Activated B cell treated with CpG ODN at 0.5 μM for 24 hours (primary cell): Measurements from ENCODE around the gene CCDC93. TPM values are rescaled to one million over a fixed set of nuclear protein-coding genes. Genes with fewer than 3 reads are reported as not detected.
A peak's percentile ranks its signal among the peaks of the same experiment; 100 is the strongest.

ENCODE experiments used
- ATAC-seq: fragments of 200-7000 bp; cut with Tn5 transposase; one replicate; pipeline ENCODE4 v1.10.0; 2021; ENCODE audit warnings: low read depth, mild to moderate bottlenecking, moderate library complexity
- CTCF ChIA-PET: fragments of 350-600 bp; sonication (Branson Sonifier 250); formaldehyde crosslinking; loops from one replicate; lab custom pipeline; 2021; ENCODE audit warnings: antibody characterized with exemption; lab: Charles Lee
- POLR2A ChIA-PET: fragments of 350-600 bp; sonication (Branson Sonifier 250); formaldehyde crosslinking; loops from one replicate; lab custom pipeline; 2021; ENCODE audit warnings: antibody characterized with exemption; lab: Charles Lee
- DNase-seq: peaks from one replicate; pipeline ENCODE4 v3.0.0; 2022
- H3K27ac Mint-ChIP-seq: one replicate; pipeline ENCODE4 v1.8.0; 2020; ENCODE audit warnings: mixed read lengths
- H3K27me3 Mint-ChIP-seq: one replicate; pipeline ENCODE4 v1.8.0; 2021; ENCODE audit warnings: mixed read lengths
- H3K36me3 Mint-ChIP-seq: one replicate; pipeline ENCODE4 v1.8.0; 2021; ENCODE audit warnings: low read depth, mixed read lengths
- H3K4me1 Mint-ChIP-seq: one replicate; pipeline ENCODE4 v1.8.0; 2021; ENCODE audit warnings: mixed read lengths
- H3K4me3 Mint-ChIP-seq: one replicate; pipeline ENCODE4 v1.8.0; 2020; ENCODE audit warnings: mild to moderate bottlenecking, mixed read lengths
- H3K9me3 Mint-ChIP-seq: one replicate; pipeline ENCODE4 v1.8.0; 2020; ENCODE audit warnings: mixed read lengths
- CTCF ChIP-seq: fragments of 200-600 bp; IDR thresholded peaks from one replicate; pipeline ENCODE4 v1.8.0; 2022; ENCODE audit warnings: antibody characterized with exemption, mild to moderate bottlenecking
- intact Hi-C: fragments of 100-400 bp; cut with micrococcal nuclease; formaldehyde crosslinking; loops from one replicate; pipeline ENCODE4 v1.15.1; 2024
- total RNA-seq: library from RNA; stranded (reverse); gene quantifications from 2 replicates; pipeline ENCODE4 v1.2.3, GENCODE V29; 2022

CCDC93 gene
- total RNA-seq, 1 donor from 2014 or later: 38.8 TPM

DNA sequence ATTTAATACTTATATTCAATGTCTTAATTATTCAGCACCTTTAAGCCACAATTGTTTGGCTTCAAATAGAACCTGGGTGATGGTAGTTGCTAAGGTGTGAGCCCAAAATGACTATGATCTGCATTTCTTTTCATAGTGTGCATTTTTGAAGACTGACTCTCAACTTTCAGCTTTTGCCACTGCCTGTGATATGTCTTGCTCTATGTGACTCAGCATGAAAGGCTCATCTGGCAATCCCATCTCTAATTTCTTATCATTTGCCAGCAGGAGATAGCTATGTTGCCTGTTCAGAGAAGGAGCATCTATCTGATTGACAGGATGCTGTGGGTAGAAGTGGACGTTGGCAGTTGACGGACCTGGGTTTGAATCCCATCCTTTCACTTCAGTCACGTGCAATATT, 34.5 kb upstream of the CCDC93 start:
- ChIA-PET POLR2A (no interaction called here), CTCF (interaction anchor here (2.9 to 8.7 kb wide), 2 partner anchors 11 to 16 kb away, joined by 28 to 342 read pairs; no protein-coding TSS in a partner anchor)
- no peak for DNase-seq
- Mint-ChIP-seq H3K9me3 (no peaks in the 10 kb centered on the region), H3K36me3 (no peaks in the 10 kb centered on the region), H3K4me3 (no peak overlapping the region), H3K27ac (no peak overlapping the region), H3K27me3 (peaks cover 17% of the 10 kb centered on the region), H3K4me1 (peaks cover 10% of the 10 kb centered on the region)
- intact Hi-C loops: loop anchor here (10.0 kb wide), 1 partner anchor 1216 kb away; no protein-coding TSS in a partner anchor
- no peak for ATAC-seq
- TF ChIP-seq CTCF: no peak

- Mint-ChIP-seq H3K4me3 (no peak overlapping the region), H3K36me3 (no peaks in the 10 kb centered on the region), H3K27me3 (peaks cover 25% of the 10 kb centered on the region), H3K27ac (no peak overlapping the region), H3K4me1 (peaks cover 10% of the 10 kb centered on the region), H3K9me3 (no peaks in the 10 kb centered on the region)
- intact Hi-C loops: loop anchor here (10.0 kb wide), 1 partner anchor 1217 kb away; no protein-coding TSS in a partner anchor
- no peak for ATAC-seq
- POLR2A ChIA-PET: interaction anchor here (0.6 to 2.0 kb wide), 6 partner anchors 8 to 139 kb away, joined by 3 to 18 read pairs (median 7); partner anchors contain the start of gene INSIG2
- no peak for TF ChIP-seq CTCF
- no peak for DNase-seq
- CTCF ChIA-PET: interaction anchor here (0.7 to 8.7 kb wide), 19 partner anchors 10 to 1218 kb away, joined by 3 to 342 read pairs (median 7); partner anchors contain the start of genes CCDC93, DDX18 and INSIG2
Measured at GRCh38 chr2:118047380-118047826, 33.5 kb upstream of the CCDC93 start.

DNA sequence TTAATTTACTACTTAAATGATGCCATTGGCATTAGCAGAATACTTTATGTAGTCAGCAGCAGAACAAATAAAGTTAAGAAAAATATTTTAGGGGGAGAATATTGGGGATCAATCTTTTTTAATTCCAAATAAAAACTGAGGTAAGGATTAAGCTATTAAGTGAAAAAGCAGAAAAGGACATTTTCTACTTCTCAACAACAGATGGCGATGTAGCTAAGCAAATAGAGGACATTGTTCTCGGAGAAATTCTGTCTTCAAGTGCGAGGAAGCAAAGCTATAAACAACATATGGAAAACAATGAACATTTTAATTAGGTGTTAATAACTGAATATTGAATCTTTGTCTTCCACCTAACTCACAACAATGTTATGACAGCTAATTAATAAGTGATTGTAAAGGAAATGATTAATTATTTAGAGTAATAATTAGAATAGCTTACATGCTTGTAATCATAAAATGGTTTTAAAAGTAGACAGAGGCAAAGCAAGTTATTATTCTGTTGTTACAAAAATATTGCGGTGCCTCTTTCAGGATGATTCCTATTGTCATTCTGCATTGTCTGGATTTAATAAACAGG, 32.9 kb upstream of the CCDC93 start:
- H3K27me3 Mint-ChIP-seq: peaks cover 27% of the 10 kb centered on the region
- ATAC-seq (peak; percentile 25), DNase-seq (no peak)
- POLR2A ChIA-PET: interaction anchor here (1.1 to 2.0 kb wide), 5 partner anchors 8 to 139 kb away, joined by 3 to 18 read pairs (median 4); partner anchors contain the start of gene INSIG2
- H3K36me3 Mint-ChIP-seq: no peaks in the 10 kb centered on the region
- CTCF ChIA-PET: interaction anchor here (0.7 to 8.7 kb wide), 30 partner anchors 10 to 1219 kb away, joined by 3 to 342 read pairs (median 4); partner anchors contain the start of genes CCDC93, DDX18 and INSIG2
- H3K4me1 Mint-ChIP-seq: peaks cover 10% of the 10 kb centered on the region
- H3K9me3 Mint-ChIP-seq: no peaks in the 10 kb centered on the region
- H3K27ac Mint-ChIP-seq: no peak overlapping the region
- TF ChIP-seq CTCF: no peak
- intact Hi-C loops: loop anchor here (1.0 to 10.0 kb wide), 6 partner anchors 10 to 1218 kb away; no protein-coding TSS in a partner anchor
- no peak overlapping the region for H3K4me3 Mint-ChIP-seq

GRCh38 chr2:118045286-118045685, 31.4 kb upstream of the CCDC93 start:
- DNase-seq (no peak), ATAC-seq (no peak)
- CTCF ChIA-PET: interaction anchor here (2.0 to 8.7 kb wide), 3 partner anchors 12 to 23 kb away, joined by 20 to 342 read pairs (median 28); no protein-coding TSS in a partner anchor
- no peak overlapping the region for H3K4me3 Mint-ChIP-seq
- intact Hi-C loops: loop anchor here (10.0 kb wide), 1 partner anchor 1220 kb away; no protein-coding TSS in a partner anchor
- no peaks in the 10 kb centered on the region for H3K9me3 Mint-ChIP-seq
- H3K36me3 Mint-ChIP-seq: no peaks in the 10 kb centered on the region
- TF ChIP-seq CTCF: no peak
- peaks cover 33% of the 10 kb centered on the region for H3K27me3 Mint-ChIP-seq
- H3K4me1 Mint-ChIP-seq: peaks cover 10% of the 10 kb centered on the region
- POLR2A ChIA-PET: no interaction called here
- H3K27ac Mint-ChIP-seq: no peak overlapping the region

DNA sequence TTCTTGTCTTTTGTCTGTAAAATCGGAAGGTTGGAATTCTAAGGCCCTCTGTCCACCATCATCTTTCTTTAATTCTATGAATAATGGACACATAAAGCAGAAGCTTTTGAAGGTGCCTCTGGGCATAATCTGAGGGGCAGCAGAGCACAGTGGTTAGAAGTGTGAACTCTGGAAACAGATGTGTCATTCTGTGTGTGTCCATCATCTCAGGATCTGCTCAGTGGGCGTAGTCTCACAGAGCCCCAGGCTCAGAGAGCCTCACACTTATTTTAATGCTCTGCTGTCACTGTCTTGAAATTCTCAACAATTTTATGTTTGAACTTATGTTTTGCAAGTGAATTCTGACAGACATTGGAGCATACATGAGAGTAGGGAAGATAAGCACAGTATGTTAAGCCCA, 31.0 kb upstream of the CCDC93 start:
- TF ChIP-seq CTCF: no peak
- H3K4me3 Mint-ChIP-seq: no peak overlapping the region
- intact Hi-C loops: loop anchor here (10.0 kb wide), 1 partner anchor 1220 kb away; no protein-coding TSS in a partner anchor
- no peak overlapping the region for H3K27ac Mint-ChIP-seq
- DNase-seq: no peak
- ChIA-PET POLR2A (no interaction called here), CTCF (interaction anchor here (8.7 kb wide), 1 partner anchor 15 kb away, joined by 342 read pairs; no protein-coding TSS in a partner anchor)
- H3K27me3 Mint-ChIP-seq: peaks cover 36% of the 10 kb centered on the region
- H3K36me3 Mint-ChIP-seq: no peaks in the 10 kb centered on the region
- H3K4me1 Mint-ChIP-seq: peaks cover 7% of the 10 kb centered on the region
- no peak for ATAC-seq
- no peaks in the 10 kb centered on the region for H3K9me3 Mint-ChIP-seq
